Measurements from ENCODE around the gene C16orf87. TPM values are rescaled to one million over a fixed set of nuclear protein-coding genes. Genes with fewer than 3 reads are reported as not detected.

The C16orf87 gene
- total RNA-seq, 3 donors from 2014 or later: 5.3 to 8.3 (median 5.4) TPM

GRCh38 chr16:46762583-46762982, 68.4 kb downstream of the C16orf87 start:
- Histone ChIP-seq H3K36me3 (ENCODE audit: low read depth) (no peaks in the 10 kb centered on the region), H3K4me3 (no peak overlapping the region), H3K4me1 (ENCODE audit: low read depth) (no peaks in the 10 kb centered on the region), H3K9me3 (no peaks in the 10 kb centered on the region)
- no peak for DNase-seq
- ATAC-seq: peak; percentile 31
- TF ChIP-seq CTCF (IDR thresholded peaks at IDR 0.05): no peak
- intact Hi-C loops (cut with DNase I, micrococcal nuclease): no loop called here

- intact Hi-C loops (cut with DNase I, micrococcal nuclease): no loop called here
- TF ChIP-seq CTCF (IDR thresholded peaks at IDR 0.05): no peak
- H3K36me3 ChIP-seq (ENCODE audit: low read depth): no peaks in the 10 kb centered on the region
- no peaks in the 10 kb centered on the region for H3K9me3 ChIP-seq
- H3K4me1 ChIP-seq (ENCODE audit: low read depth): no peaks in the 10 kb centered on the region
- H3K4me3 ChIP-seq: no peak overlapping the region
- no peak for DNase-seq
- no peak for ATAC-seq
Observed at GRCh38 chr16:46759309-46759708, 71.7 kb downstream of the C16orf87 start.

- H3K4me3 ChIP-seq: no peak overlapping the region
- intact Hi-C loops (cut with DNase I, micrococcal nuclease): no loop called here
- no peaks in the 10 kb centered on the region for H3K9me3 ChIP-seq
- H3K4me1 ChIP-seq (ENCODE audit: low read depth): no peaks in the 10 kb centered on the region
- TF ChIP-seq CTCF (IDR thresholded peaks at IDR 0.05): no peak
- DNase-seq (no peak), ATAC-seq (peak; percentile 16)
- H3K36me3 ChIP-seq (ENCODE audit: low read depth): no peaks in the 10 kb centered on the region
Observed at GRCh38 chr16:46757339-46758050, 73.5 kb downstream of the C16orf87 start.

- intact Hi-C loops (cut with DNase I, micrococcal nuclease): no loop called here
- no peak for ATAC-seq
- Histone ChIP-seq H3K36me3 (ENCODE audit: low read depth) (no peaks in the 10 kb centered on the region), H3K4me3 (no peak overlapping the region), H3K4me1 (ENCODE audit: low read depth) (no peaks in the 10 kb centered on the region), H3K9me3 (no peaks in the 10 kb centered on the region)
- no peak for DNase-seq
- no peak for TF ChIP-seq CTCF (IDR thresholded peaks at IDR 0.05)
Observed at GRCh38 chr16:46756772-46757171, 74.2 kb downstream of the C16orf87 start.

GRCh38 chr16:46753015-46753414, 78.0 kb downstream of the C16orf87 start:
- TF ChIP-seq CTCF (IDR thresholded peaks at IDR 0.05): no peak
- H3K9me3 ChIP-seq: no peaks in the 10 kb centered on the region
- ATAC-seq: no peak
- H3K36me3 ChIP-seq (ENCODE audit: low read depth): no peaks in the 10 kb centered on the region
- H3K4me1 ChIP-seq (ENCODE audit: low read depth): no peaks in the 10 kb centered on the region
- DNase-seq: no peak
- intact Hi-C loops (cut with DNase I, micrococcal nuclease): no loop called here
- no peak overlapping the region for H3K4me3 ChIP-seq

- no peak for ATAC-seq
- Histone ChIP-seq H3K9me3 (no peaks in the 10 kb centered on the region), H3K4me3 (no peak overlapping the region), H3K36me3 (ENCODE audit: low read depth) (no peaks in the 10 kb centered on the region), H3K4me1 (ENCODE audit: low read depth) (no peaks in the 10 kb centered on the region)
- intact Hi-C loops (cut with DNase I, micrococcal nuclease): no loop called here
- no peak for TF ChIP-seq CTCF (IDR thresholded peaks at IDR 0.05)
- no peak for DNase-seq
Observed at GRCh38 chr16:46751381-46751780, 79.6 kb downstream of the C16orf87 start.

Data from mucosa of descending colon (tissue), 3 donors.